Fibroblast of lung (primary cell): Measurements from ENCODE around the gene BATF2. TPM values are rescaled to one million over a fixed set of nuclear protein-coding genes. Genes with fewer than 3 reads are reported as not detected.
"Not testable (repeated sequence)": the region's sequence is repeated elsewhere in the genome, so short reads cannot be mapped to it uniquely, and the experiment has no call there.

Experiments used
- DNase-seq, 2 donors: peaks; one replicate each; pipeline versions ENCODE4 v3.0.0 to v3.0.0-alpha.2; 2010; ENCODE audit warnings: low read depth in 2 of 2
- H2AFZ ChIP-seq: 2 replicates; pipeline ENCODE4 v1.5.1; 2012; ENCODE audit warnings: low read length, control low read depth, inconsistent platforms
- H3K27ac ChIP-seq: 2 replicates; pipeline ENCODE4 v1.5.1; 2011; ENCODE audit warnings: low read length, control low read depth; ENCODE audit not compliant: insufficient read depth
- H3K27me3 ChIP-seq: 2 replicates; pipeline ENCODE4 v1.5.1; 2011; ENCODE audit warnings: mild to moderate bottlenecking, low read length; ENCODE audit not compliant: control insufficient read depth, insufficient read depth
- H3K36me3 ChIP-seq: 2 replicates; pipeline ENCODE4 v1.5.1; 2011; ENCODE audit warnings: low read length; ENCODE audit not compliant: control insufficient read depth, insufficient read depth
- H3K4me1 ChIP-seq: 2 replicates; pipeline ENCODE4 v1.5.1; 2011; ENCODE audit warnings: low read length; ENCODE audit not compliant: control insufficient read depth, insufficient read depth; ENCODE audit errors: extremely low read depth
- H3K4me2 ChIP-seq: 2 replicates; pipeline ENCODE4 v1.5.1; 2011; ENCODE audit warnings: low read length, control low read depth; ENCODE audit not compliant: insufficient read depth; ENCODE audit errors: extremely low read depth
- H3K4me3 ChIP-seq, 4 experiments: fragments of 200-600 bp in 1 of 4; sonication (generic) in 1 of 4; replicated peaks in 1 of 4; 2 replicates each; pipeline ENCODE4 v1.5.1; 2011 to 2016; ENCODE audit warnings: low read length in 4 of 4, low read depth in 3 of 4, mild to moderate bottlenecking in 3 of 4, control low read depth in 2 of 4, inconsistent platforms in 1 of 4, mixed read lengths in 1 of 4; ENCODE audit not compliant: insufficient read depth in 1 of 4; ENCODE audit errors: control extremely low read depth in 1 of 4
- H3K79me2 ChIP-seq: 2 replicates; pipeline ENCODE4 v1.5.1; 2012; ENCODE audit warnings: mild to moderate bottlenecking, low read length, inconsistent platforms; ENCODE audit not compliant: control insufficient read depth, insufficient read depth
- H3K9ac ChIP-seq: 2 replicates; pipeline ENCODE4 v1.5.1; 2011; ENCODE audit warnings: mild to moderate bottlenecking, low read length, control low read depth; ENCODE audit not compliant: insufficient read depth
- H3K9me3 ChIP-seq: 2 replicates; pipeline ENCODE4 v1.5.1; 2012; ENCODE audit warnings: low read depth, low read length; ENCODE audit not compliant: control insufficient read depth, insufficient read depth
- H4K20me1 ChIP-seq: 2 replicates; pipeline ENCODE4 v1.5.1; 2011; ENCODE audit warnings: low read length; ENCODE audit not compliant: control insufficient read depth, insufficient read depth; ENCODE audit errors: extremely low read depth
- EZH2 ChIP-seq: IDR thresholded peaks from 2 replicates; pipeline ENCODE4 v1.5.1; 2012; ENCODE audit warnings: low read length, control low read depth, mild to moderate bottlenecking; ENCODE audit errors: missing control alignments
- polyA plus RNA-seq, 2 donors: library from polyadenylated mRNA; depleted of rRNA in 1 of 2; stranded (reverse) in 1 of 2; unstranded in 1 of 2; fragments of >200 nt; gene quantifications; 2 replicates each; pipeline ENCODE4 v1.2.1, GENCODE V29; 2011 to 2012; ENCODE audit warnings: missing spikeins in 1 of 2
- total RNA-seq: library from RNA; depleted of rRNA; stranded (reverse); fragments of >200 nt; gene quantifications from 2 replicates; pipeline ENCODE4 v1.2.1, GENCODE V29; 2014
- TF ChIP-seq, protein P1 (sequence below), 2 donors: IDR thresholded peaks in 1 of 2; conservative IDR thresholded peaks in 1 of 2; 1 replicate in 1 of 2; 2 replicates in 1 of 2; pipeline ENCODE4 v1.5.1; 2011 to 2012; ENCODE audit warnings: low read length in 2 of 2, control low read depth in 1 of 2, inconsistent platforms in 1 of 2, low read depth in 1 of 2, mild to moderate bottlenecking in 1 of 2

Gene BATF2
- total and polyA plus RNA-seq, 2 donors (not counting 1 experiment from before 2014, with no cell fraction given), result 1.0 to 2.1 TPM

DNA sequence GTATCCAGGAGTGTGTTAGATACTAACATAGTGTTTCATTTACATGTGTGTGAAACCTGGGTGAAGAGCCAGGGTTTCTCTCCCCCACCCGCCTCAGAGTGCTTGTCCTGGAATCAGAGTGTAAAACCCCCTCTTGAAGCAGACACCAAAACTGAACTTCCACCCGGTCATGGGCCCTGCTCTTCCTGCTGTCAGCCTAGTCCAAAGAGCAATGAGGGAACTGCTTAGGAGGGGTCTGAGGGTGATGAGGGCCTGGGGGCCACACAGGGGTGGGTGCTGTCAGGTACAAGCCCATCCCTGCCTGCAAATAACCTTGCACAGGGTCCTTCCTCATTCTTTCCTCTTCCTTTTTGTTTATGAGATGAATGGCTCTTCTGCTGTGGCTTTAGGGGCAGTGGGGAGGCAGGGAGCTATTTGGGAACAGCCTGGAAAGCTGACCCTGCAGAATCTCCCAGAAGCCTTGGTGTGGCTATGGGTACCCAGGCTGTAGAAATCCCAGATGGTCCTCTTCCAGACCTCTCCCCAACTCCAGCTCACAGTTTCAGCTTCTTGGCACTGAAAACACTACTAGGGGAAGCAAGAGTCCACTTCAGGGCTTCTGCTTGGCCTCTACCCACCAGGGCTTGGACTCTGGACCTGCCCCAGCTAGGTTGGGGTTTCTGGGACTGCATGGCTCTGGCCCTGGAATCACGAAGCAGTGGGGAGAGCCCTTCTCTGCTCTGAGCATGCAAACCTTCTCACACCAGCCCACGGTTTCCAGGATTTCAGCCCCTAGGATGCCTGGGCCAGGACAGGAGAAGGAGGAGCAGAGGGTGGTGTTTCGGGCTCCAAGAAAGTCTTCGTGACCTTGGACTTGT is 8.5 kb downstream of the BATF2 start:
- no peak for DNase-seq
- no peak for TF ChIP-seq EZH2
- TF ChIP-seq, protein P1, sequence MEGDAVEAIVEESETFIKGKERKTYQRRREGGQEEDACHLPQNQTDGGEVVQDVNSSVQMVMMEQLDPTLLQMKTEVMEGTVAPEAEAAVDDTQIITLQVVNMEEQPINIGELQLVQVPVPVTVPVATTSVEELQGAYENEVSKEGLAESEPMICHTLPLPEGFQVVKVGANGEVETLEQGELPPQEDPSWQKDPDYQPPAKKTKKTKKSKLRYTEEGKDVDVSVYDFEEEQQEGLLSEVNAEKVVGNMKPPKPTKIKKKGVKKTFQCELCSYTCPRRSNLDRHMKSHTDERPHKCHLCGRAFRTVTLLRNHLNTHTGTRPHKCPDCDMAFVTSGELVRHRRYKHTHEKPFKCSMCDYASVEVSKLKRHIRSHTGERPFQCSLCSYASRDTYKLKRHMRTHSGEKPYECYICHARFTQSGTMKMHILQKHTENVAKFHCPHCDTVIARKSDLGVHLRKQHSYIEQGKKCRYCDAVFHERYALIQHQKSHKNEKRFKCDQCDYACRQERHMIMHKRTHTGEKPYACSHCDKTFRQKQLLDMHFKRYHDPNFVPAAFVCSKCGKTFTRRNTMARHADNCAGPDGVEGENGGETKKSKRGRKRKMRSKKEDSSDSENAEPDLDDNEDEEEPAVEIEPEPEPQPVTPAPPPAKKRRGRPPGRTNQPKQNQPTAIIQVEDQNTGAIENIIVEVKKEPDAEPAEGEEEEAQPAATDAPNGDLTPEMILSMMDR (conservative IDR thresholded peaks at IDR 0.05 in 1 of 2, IDR thresholded peaks at IDR 0.05 in 1 of 2; ENCODE audit: low read depth in 1 of 2, low read length in 2 of 2), result no peak
- Histone ChIP-seq H3K4me3 (no peak overlapping the region), H3K27me3 (no peaks in the 10 kb centered on the region), H2AFZ (no peak overlapping the region), H3K27ac (no peak overlapping the region), H3K4me2 (no peak overlapping the region), H4K20me1 (no peaks in the 10 kb centered on the region), H3K9ac (no peak overlapping the region), H3K4me1 (peaks cover 3% of the 10 kb centered on the region), H3K9me3 (no peaks in the 10 kb centered on the region), H3K79me2 (no peaks in the 10 kb centered on the region), H3K36me3 (no peaks in the 10 kb centered on the region)

DNA sequence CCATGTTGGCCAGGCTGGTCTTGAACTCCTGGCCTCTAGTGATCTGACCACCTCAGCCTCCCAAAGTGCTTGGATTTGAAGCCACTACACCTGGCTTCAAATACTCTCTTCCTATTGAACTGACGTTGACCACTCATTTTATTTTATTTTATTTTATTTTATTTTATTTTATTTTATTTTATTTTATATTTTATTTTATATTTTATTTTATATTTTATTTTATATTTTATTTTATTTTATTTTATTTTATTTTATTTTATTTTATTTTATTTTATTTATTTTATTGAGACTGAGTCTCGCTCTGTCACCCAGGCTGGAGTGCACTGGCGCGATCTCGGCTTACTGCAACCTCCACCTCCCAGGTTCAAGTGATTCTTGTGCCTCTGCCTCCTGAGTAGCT is 13.4 kb downstream of the BATF2 start:
- H4K20me1 ChIP-seq, H3K9ac ChIP-seq, H3K36me3 ChIP-seq, H2AFZ ChIP-seq, H3K4me2 ChIP-seq, H3K79me2 ChIP-seq, H3K4me1 ChIP-seq, DNase-seq, H3K27ac ChIP-seq, H3K27me3 ChIP-seq, H3K9me3 ChIP-seq, H3K4me3 ChIP-seq: not testable (repeated sequence)

- Histone ChIP-seq H3K4me3 (no peak overlapping the region), H3K9me3 (no peaks in the 10 kb centered on the region), H3K79me2 (no peaks in the 10 kb centered on the region), H3K27me3 (no peaks in the 10 kb centered on the region), H3K9ac (no peak overlapping the region), H3K27ac (no peak overlapping the region), H2AFZ (no peak overlapping the region), H3K4me2 (no peak overlapping the region), H4K20me1 (no peaks in the 10 kb centered on the region), H3K4me1 (no peaks in the 10 kb centered on the region), H3K36me3 (no peaks in the 10 kb centered on the region)
- no peak for DNase-seq
- TF ChIP-seq EZH2, result no peak
- TF ChIP-seq, protein P1 (conservative IDR thresholded peaks at IDR 0.05 in 1 of 2, IDR thresholded peaks at IDR 0.05 in 1 of 2; ENCODE audit: low read depth in 1 of 2, low read length in 2 of 2), result no peak
Observed at GRCh38 chr11:64976651-64977050, 20.1 kb downstream of the BATF2 start.
